ENCODE data around the gene ZNF20. TPM values are rescaled to one million over a fixed set of nuclear protein-coding genes. Genes with fewer than 3 reads are reported as not detected.
"Not testable (repeated sequence)": the region's sequence is repeated elsewhere in the genome, so short reads cannot be mapped to it uniquely, and the experiment has no call there.

Gene ZNF20
- total and polyA plus RNA-seq, 7 donors: 0.23 to 2.4 (median 0.49) TPM; not detected in 1

- no peak for ATAC-seq
- peaks cover 7% of the 10 kb centered on the region for H3K9me3 ChIP-seq
Observed at GRCh38 chr19:12111943-12112637, 28.1 kb downstream of the ZNF20 start.

DNA sequence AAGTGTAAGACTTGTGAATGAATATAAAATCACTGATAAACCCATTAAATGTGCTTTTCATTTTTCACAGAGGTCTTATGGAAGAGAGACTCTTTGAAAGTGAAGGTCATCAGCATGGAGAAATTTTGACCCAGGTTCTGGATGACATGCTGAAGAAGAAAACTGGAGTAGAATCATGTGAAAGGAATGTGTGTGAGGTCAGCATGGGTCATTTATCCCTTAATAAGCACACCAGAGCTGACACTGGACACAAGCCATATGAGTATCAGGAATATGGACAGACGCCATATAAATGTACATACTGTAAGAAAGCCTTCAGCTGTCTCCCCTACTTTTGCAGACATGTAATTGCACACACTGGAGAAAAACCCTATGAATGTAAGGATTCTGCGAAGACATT is 29.0 kb downstream of the ZNF20 start:
- no peaks in the 10 kb centered on the region for H3K4me1 ChIP-seq
- H3K9me3 ChIP-seq: peaks cover 7% of the 10 kb centered on the region
- DNase-seq (no peak), ATAC-seq (no peak)
- H3K36me3 ChIP-seq (ENCODE audit: insufficient read depth in 1 of 2, low read depth in 1 of 2): peaks cover 11 to 27% of the 10 kb centered on the region in 2 donors
- intact Hi-C loops (cut with DNase I): no loop called here
- no peaks in the 10 kb centered on the region for H3K27me3 ChIP-seq (ENCODE audit: insufficient read depth in 3 of 3, low read length in 2 of 3)
- H3K4me3 ChIP-seq: no peak overlapping the region
- no peak overlapping the region for H3K27ac ChIP-seq
- 40 to 44% (median 42%) methylated on average over 2 of the region's 2 CpGs for WGBS, 3 donors
- TF ChIP-seq, protein P1, sequence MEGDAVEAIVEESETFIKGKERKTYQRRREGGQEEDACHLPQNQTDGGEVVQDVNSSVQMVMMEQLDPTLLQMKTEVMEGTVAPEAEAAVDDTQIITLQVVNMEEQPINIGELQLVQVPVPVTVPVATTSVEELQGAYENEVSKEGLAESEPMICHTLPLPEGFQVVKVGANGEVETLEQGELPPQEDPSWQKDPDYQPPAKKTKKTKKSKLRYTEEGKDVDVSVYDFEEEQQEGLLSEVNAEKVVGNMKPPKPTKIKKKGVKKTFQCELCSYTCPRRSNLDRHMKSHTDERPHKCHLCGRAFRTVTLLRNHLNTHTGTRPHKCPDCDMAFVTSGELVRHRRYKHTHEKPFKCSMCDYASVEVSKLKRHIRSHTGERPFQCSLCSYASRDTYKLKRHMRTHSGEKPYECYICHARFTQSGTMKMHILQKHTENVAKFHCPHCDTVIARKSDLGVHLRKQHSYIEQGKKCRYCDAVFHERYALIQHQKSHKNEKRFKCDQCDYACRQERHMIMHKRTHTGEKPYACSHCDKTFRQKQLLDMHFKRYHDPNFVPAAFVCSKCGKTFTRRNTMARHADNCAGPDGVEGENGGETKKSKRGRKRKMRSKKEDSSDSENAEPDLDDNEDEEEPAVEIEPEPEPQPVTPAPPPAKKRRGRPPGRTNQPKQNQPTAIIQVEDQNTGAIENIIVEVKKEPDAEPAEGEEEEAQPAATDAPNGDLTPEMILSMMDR (IDR thresholded peaks at IDR 0.05): no peak

More at GRCh38 chr19:12111943-12112637, 28.1 kb downstream of the ZNF20 start:
- H3K27ac ChIP-seq: no peak overlapping the region
- H3K36me3 ChIP-seq (ENCODE audit: insufficient read depth in 1 of 2, low read depth in 1 of 2): peaks cover 11 to 27% of the 10 kb centered on the region in 2 donors
- H3K27me3 ChIP-seq (ENCODE audit: insufficient read depth in 3 of 3, low read length in 2 of 3): no peaks in the 10 kb centered on the region
- no peak for DNase-seq
- no peak overlapping the region for H3K4me3 ChIP-seq
- 86 to 89% (median 89%) methylated on average over 8 of the region's 8 CpGs for WGBS, 3 donors
- intact Hi-C loops (cut with DNase I): no loop called here
- no peaks in the 10 kb centered on the region for H3K4me1 ChIP-seq
- TF ChIP-seq, protein P1 (IDR thresholded peaks at IDR 0.05): no peak

GRCh38 chr19:12103909-12104308 is 36.2 kb downstream of the ZNF20 start:
- H3K9me3 ChIP-seq; H3K27me3 ChIP-seq (ENCODE audit: insufficient read depth in 3 of 3, low read length in 2 of 3); H3K4me1 ChIP-seq; intact Hi-C loops (cut with DNase I); H3K4me3 ChIP-seq; H3K36me3 ChIP-seq (ENCODE audit: insufficient read depth in 1 of 2, low read depth in 1 of 2); DNase-seq; H3K27ac ChIP-seq; ATAC-seq: not testable (repeated sequence)
- WGBS, 3 donors: 97 to 99% (median 97%) methylated on average over 4 of the region's 4 CpGs

- intact Hi-C loops (cut with DNase I): no loop called here
- 91 to 95% (median 92%) methylated on average over 9 of the region's 9 CpGs for WGBS, 3 donors
Observed at GRCh38 chr19:12098040-12098439, 42.1 kb downstream of the ZNF20 start.

GRCh38 chr19:12095111-12095790 is 44.9 kb downstream of the ZNF20 start:
- no peak for ATAC-seq
- intact Hi-C loops (cut with DNase I): no loop called here
- no peaks in the 10 kb centered on the region for H3K27me3 ChIP-seq (ENCODE audit: insufficient read depth in 3 of 3, low read length in 2 of 3)
- peaks cover 3% of the 10 kb centered on the region for H3K9me3 ChIP-seq
- no peak for DNase-seq
- WGBS, 3 donors: 97 to 99% (median 97%) methylated on average over 4 of the region's 4 CpGs
- TF ChIP-seq, protein P1 (IDR thresholded peaks at IDR 0.05): no peak
- no peak overlapping the region for H3K4me3 ChIP-seq
- no peaks in the 10 kb centered on the region for H3K4me1 ChIP-seq
- no peak overlapping the region for H3K27ac ChIP-seq
- peaks cover 0 to 9% of the 10 kb centered on the region in 2 donors for H3K36me3 ChIP-seq (ENCODE audit: insufficient read depth in 1 of 2, low read depth in 1 of 2)

More at GRCh38 chr19:12098040-12098439, 42.1 kb downstream of the ZNF20 start:
- Histone ChIP-seq H3K27ac (no peak overlapping the region), H3K4me3 (no peak overlapping the region), H3K4me1 (no peaks in the 10 kb centered on the region), H3K27me3 (ENCODE audit: insufficient read depth in 3 of 3, low read length in 2 of 3) (no peaks in the 10 kb centered on the region), H3K9me3 (peaks cover 11% of the 10 kb centered on the region), H3K36me3 (ENCODE audit: insufficient read depth in 1 of 2, low read depth in 1 of 2) (peaks cover 0 to 8% of the 10 kb centered on the region in 2 donors)
- no peak for DNase-seq
- TF ChIP-seq, protein P1 (IDR thresholded peaks at IDR 0.05): no peak
- ATAC-seq: no peak
